Eye (tissue), 1 donor: ENCODE measurements around the gene OPRM1.
"Not testable (repeated sequence)": the region's sequence is repeated elsewhere in the genome, so short reads cannot be mapped to it uniquely, and the experiment has no call there.

Experiments
- DNase-seq: peaks from one replicate; pipeline ENCODE4 v3.0.0-alpha.2; 2015

OPRM1 gene

DNA sequence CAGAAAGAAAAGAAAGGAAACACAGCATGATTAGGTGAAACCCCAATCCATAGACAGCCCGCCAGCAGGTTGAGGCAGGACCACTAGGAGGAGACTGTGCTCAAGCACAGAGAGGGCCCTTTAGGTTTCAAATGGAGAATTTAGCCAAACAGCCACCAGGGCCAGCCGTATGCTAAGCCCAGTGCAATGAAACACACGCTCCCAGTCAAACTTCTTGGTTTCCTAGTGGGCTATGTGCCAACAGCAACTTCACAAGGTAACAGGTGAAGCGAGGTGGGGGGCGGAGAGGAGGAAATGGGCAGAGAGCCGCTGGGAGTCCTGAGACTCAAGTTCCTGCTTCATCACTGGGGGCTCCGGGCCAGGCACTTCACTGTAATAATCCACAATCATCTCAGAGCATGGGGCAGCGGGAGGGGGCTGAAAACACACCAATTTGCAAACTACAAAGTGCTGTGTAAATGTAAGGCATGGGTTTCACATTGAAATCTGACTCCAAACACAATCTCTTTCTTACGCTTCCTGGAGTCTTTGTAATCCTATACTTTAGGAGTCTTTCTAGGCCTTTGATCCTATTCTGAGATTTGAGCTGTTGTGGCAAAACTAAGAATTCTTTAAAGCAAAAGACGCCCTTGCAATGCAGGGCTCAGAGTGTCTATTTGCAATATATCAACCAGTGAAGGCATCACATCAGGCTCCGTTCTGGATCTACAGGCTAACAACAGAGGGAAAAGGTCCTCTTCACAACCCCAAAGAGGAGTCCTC lies 117.3 kb downstream of the OPRM1 start:
- DNase-seq = peak; percentile 22

DNA sequence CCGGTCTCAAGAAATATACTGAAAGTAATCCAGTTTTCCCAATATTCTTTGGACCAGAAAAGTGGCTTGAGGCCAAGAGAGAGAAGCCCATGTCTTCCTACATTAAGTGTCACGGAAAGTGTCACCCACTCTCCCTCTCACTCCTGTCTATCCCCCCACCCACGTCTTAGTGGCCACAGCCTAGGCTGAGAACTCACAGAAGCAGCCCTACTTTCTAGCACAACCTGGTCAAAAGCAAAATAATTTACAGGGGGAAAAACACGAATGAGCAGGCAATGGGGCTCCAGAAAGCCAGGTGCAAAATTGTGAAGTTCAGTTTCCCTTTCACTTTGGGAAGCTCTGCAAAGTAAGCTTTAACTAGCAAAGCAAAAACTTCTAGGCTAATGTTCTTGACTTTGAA lies 118.0 kb downstream of the OPRM1 start:
- no peak for DNase-seq

DNA sequence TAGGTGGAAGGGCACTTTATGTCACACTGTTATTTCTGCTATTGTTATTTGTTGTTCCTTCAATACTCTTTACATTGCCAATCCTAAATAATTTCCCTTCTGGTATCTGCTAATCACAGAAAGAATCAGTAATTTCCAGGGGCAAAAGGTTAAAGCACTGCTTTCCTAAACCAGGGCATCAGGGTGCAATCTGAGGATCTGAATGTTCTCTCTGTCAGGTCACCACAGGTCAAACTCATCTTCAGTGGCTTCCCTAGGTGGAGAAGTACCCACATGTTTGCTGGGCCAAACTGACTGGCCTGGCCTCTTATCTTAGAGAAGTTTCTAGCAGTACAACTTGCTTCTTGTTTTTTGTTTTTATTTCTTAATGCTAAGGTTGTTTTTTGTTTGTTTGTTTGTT lies 118.7 kb downstream of the OPRM1 start:
- DNase-seq = no peak

DNA sequence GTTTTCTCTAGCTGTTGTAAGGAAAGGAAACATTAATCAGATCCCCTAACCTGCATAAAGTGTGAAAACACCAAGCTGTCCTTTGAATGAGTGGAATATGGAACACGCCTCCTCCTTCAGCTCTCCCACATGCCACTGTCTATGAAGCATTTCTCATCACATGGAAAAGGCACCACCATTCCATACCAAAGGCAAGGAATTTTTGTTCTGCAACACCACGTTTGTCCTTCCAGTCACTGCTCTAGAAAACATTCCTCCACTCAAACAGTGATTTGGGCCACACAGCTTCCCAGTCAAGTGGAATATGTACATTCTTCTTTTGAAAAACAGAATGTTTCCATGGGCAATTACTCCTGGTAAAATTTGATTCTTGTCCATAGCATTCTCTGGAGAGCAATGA lies 120.1 kb downstream of the OPRM1 start:
- DNase-seq = no peak

DNA sequence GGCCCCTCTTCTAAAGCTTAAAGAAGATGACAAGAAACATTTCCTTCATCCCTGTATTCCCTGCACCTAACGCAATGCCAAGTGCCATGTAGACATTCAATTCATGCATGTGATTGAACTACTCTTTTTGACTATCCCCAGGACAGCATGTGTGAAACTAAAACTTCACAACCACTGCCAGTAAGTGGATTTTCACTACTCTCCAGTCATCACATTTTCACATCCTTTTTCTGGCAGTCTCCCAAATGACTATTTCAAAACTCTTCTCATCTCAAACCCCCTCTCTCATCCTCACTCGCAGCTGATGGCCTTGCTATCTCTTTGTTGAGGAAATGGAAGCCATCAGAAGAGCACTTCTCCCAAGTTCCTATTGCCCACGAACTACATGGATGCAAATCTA lies 122.6 kb downstream of the OPRM1 start:
- DNase-seq = no peak

DNA sequence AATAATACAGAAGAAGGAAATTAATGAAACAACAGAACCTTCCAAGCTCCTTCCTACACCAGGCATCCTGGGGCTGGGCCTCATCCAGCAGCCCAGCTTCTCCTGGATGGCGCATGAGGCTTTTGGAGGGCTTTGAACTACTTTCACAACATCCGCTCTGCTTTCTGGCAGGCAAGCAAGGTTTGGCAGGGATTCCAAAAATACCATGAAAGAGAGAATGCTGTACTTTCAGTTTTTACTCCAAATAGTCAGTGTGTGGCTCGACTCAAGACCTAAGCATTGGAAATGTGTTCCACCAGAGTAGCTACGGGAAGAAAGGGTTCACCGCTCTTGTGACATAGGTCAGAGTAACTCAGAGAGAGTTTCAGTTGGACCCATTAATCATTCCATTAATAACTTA lies 125.4 kb downstream of the OPRM1 start:
- peak; percentile 25 for DNase-seq

DNA sequence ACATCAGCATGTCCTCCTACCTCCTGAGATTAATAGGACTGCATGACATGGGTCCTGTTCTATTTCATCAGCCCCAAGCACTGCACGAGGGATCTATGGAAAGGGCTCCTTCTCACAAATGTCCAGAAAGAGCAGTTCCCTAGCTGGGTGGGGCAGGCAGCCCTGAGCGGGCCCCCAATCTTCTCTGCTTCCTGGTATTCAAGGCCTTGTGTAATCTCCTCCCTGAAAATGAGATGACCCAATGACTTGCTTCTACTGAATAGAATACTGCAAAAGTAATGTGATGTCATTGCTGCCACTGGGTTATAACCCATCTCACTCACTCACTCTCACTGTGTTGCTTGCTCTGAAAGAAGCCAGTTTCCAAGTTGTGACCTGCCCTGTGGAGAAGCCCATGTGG lies 126.4 kb downstream of the OPRM1 start:
- no peak for DNase-seq

DNA sequence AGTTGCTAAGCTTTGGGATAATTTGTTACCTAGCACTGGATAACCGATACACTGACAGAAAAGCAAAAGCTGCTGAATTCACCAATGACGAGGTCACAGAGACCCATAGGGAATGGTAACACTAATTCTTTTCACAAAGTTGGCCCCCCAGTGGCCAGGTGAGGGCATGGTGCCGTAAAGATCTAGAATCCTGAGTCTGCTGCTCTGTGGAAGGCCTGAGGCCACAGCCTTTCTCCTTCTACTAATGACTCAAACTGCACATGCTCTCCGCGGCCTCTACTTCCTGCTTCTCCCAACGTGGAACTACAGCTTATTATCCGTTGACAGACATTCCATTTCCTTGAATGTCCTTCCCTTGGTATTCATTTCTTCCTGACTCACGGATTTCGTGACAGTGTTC lies 127.1 kb downstream of the OPRM1 start:
- no peak for DNase-seq

DNA sequence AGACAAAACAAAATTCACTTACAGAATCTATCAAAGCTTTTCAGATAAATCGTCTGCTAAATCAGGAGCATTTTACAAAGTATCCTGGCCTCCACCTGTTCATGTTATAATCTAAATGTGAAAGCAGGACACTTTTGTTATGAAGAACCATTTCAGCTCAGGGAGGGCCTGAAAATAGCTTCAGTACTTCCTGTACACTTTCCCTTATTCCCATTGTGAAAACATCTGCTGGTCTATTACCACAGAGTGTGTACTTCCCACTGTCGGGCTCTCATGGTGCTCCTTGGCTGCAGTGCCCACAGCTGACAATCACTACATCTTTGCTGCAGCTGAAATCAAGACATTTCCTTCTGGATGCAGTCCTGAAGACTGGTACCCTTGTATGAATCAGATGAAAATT lies 128.1 kb downstream of the OPRM1 start:
- no peak for DNase-seq

DNA sequence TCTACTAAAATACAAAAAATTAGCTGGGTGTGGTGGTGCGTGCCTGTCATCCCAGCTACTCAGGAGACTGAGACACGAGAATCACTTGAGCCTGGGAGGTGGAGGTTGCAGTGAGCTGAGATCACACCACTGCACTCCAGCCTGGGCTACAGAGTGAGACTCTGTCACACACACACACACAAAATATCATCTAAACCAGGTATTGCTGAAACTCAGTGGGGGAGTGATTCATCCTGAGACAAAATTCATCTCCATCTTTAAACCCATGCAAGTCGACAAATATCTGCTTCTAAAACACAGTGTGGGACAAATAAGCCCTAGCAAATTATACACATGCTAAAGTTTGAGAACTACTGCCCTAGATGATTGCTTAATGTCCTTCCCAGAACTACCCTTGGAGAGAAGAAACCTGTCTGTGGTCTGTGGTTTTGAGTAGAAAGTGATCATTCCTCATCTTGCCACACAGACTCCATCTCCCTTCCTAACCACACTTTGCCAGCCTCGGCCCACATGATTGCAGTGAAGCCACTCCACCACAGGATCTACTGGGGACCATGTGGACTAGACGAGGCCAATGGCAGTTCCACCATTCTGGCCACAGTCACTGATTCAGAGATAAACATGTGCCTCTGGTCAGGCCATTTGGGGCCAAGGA lies 130.3 kb downstream of the OPRM1 start:
- DNase-seq = no peak

DNA sequence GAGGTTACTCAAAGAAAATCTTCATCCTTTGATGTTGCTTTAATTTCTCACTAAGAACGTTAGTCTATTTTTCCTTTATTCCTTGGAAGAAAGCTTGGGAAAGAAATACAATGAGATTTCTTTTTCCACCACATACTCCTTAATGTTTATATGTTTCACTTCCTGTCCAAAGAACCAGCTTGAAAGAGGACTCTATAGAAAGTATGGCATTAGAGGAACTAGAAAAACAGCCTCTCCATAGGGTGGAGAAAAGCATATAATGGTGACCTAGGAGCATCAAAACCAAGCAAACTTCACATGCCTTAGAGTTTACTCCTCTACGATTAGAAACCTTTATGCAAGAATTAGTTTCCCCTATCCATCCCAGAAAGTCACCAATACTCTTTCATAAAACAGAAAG lies 131.1 kb downstream of the OPRM1 start:
- no peak for DNase-seq

DNA sequence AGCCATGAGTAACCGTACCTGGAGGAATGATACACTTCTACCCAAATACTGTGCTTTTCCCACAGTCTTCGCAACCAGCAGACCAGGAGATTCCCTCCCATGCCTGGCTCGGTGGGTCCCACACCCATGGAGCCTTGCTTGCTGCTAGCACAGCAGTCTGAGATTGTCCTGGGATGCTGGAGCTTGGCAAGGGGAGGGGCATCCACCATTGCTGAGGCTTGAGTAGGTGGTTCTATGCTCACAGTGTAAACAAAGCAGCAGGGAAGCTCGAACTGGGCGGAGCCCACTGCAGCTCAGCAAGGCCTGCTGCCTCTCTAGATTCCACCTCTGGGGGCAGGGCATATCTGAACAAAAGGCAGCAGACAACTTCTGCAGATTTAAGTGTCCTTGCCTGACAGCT lies 133.4 kb downstream of the OPRM1 start:
- not testable (repeated sequence) for DNase-seq

DNA sequence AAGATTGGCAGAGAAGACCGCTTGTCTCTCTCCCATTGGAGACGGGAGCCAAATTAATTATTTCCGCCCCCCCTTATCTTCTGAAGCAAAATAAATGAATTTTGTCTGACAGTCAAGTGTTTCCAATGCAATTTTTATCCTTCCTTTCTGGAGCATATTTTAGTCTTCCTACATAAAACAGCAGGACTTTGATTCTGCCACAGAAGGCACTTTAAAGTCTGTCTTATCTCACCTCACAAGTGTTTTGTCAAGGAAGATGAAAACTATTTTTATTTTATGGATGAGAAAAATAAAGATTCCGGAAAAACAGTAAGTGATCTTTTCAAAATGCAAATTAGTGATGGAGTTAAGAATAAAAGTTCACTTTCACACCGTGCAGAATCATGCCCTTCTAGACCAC lies 140.4 kb downstream of the OPRM1 start:
- no peak for DNase-seq

DNA sequence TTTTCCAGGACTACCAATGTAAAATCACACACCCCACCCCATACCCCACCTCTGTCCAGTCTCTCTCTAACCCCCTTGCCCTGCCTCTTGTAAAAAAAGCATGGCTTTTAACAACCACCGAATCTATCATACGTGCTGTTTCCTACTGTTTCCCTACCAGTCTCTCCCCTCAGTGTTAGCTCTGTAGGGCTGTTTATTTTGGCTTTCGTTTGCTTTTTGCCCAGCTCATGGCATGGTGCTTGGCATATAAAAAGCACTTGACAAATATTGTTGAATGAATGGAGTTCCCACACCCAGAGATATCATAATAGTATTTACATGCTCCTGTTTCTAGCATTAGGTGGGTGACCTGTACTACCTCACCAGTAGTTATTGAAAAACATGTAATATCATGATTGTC lies 148.2 kb downstream of the OPRM1 start:
- DNase-seq = no peak

DNA sequence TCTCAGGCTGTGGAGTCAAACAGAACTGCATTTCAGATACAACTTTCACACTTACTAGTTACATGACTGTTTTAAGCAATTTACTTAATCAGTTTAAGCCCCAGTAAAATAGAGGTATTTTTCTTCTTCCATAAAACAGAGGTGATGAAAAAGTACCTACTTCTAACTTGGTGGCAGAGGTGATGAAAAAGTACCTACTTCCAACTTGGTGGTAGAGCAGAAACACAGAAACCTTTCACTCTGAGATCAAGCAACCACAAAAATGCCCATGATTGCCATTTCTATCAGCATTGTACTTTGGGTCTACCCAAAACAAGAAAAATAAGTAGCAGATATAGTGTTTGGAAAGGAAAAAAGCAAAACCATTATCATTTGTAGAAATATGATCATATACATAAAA lies 148.7 kb downstream of the OPRM1 start:
- no peak for DNase-seq

DNA sequence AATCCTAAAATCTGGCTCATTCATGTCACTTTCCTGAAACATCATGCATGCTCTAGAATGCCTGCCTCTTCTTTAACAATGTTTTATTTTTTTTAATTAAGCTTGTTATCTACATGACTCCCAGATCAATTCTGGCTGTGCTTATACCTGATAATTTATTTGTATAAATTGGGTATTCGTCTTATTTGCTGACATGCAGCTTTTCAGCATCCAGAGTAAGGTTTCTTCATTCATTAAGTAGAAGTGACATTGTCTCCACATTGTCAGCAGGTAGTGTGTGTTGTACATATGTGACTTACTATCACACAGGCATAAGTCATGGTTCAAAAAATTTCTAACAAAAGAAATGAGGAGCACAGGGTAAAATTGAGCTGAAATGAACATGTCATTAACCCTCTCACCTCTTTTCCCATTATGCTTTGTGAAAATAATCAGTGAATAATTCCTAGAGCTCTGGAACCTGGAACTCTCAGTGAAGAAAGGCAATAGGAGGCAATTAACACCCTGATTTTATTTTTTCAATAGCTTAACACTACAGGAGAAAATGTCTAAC lies 157.4 kb downstream of the OPRM1 start:
- peak; percentile 6 for DNase-seq

DNA sequence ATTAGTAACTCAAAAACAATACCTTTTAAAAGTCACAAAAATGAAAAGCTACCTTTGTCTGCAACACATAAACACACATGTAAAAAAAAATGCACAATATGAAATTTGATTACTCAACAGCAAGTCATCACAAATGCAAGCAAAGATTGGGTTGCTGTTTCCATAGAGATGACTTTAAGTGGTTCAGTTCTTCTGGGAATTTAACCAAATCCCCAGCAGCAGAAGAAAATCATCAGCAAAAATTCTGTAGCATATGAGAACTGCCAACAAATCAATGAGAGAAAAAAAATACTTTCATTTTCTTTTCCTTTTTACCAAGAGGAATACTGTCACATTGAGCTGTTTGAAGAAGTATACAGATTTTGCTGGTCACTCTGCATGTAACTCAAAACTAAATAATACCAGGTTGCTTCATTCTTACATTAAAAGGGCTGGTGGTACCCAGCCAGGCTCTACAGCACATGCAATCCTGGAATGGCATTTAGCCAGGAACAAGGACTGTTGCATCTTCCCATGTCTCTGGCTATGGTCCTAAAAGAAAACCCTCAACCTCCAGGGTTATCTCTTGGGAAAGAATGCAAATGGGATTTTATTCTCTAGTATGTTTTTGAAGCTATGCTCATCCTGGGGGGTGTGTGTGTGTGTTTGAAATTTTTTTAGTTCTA lies 158.3 kb downstream of the OPRM1 start:
- DNase-seq = peak; percentile 56

DNA sequence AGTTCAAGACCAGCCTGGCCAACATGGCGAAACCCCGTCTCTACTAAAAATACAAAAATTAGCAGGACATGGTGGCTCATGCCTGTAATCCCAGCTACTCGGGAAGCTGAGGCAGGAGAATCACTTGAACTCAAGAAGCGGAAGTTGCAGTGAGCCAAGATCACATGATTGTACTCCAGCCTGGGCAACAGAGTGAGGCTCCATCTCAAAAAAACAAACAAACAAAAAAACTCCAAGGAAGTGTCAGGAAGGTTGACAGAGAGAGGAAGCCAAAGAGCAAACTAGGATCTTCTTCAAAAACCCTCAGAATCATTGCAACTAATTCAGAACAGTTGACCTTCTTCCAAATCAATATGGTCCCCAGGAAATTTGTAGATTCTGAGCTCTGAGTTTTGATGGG lies 162.6 kb downstream of the OPRM1 start:
- not testable (repeated sequence) for DNase-seq

DNA sequence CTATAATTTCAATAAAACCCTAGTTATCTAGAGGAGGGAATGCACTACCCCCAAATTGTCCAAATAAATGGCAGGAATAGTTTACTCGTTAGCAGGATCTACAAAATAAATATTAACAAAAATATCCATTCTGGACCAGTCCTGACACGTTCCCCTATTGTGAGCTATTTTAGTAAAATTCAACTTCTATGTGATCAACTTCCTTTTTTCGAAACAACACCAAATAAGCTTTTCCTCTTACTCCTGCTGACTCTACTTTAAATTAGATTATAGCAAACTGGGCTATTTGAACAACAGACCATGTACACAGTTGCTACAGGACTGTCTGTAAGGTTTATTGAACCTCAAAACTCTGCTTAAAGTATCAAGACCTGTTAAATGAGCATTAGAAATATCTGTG lies 163.3 kb downstream of the OPRM1 start:
- DNase-seq = no peak

DNA sequence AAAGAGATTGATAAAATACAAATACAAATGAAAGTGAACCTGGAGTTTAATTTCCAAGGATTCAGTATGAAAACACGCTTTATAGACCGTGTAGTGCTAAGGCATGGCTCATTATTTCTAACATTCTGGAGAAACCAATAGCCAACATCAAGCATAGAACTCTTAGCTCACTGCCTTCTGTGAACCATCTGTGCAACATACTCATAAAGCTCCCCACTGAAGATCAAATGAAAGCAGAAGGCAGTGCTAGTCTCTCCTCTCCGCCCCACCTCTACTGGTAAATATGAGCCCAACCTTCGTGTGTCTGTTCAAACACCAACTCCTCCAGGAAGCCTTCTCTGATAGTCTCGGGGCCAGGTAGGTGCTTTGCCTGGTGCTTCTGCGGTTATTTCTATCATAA lies 163.9 kb downstream of the OPRM1 start:
- no peak for DNase-seq

DNA sequence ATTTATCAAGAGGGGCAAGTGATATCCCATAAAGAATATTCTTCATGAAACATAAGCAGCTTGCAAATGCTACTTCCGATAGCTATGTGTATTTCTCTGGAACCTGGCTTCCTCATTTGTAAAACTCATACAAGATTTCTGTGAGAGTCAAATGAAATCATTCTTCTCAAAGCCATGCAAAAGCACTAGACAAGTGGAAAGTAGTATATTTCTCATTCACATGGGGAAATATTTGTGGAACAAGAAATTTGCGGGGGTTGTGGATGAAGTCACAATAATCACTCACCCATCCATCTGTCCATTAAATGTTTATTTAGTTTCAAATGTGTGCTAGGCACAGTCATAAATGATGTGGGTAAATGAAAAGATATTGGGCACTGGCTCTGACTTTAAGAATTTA lies 167.1 kb downstream of the OPRM1 start:
- DNase-seq = no peak

DNA sequence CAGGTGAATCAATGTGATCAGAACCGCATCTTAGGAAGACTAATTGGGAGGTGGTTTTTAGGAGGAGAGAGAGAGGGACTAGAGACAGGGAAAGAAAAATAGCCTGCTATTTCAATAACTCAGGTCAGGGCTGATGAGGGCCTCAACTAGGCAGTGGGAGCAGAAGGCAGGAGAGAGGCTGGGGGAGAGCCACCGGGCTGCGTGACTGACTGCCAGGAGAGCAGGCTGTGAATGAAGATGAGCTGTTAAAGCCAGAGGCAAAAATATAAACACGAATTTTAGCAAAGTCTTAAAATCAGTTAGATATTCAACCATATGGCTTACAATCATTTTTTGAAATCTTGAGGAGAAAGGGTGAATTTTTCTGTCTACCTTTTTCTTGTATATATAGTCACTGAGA lies 168.0 kb downstream of the OPRM1 start:
- DNase-seq = no peak

DNA sequence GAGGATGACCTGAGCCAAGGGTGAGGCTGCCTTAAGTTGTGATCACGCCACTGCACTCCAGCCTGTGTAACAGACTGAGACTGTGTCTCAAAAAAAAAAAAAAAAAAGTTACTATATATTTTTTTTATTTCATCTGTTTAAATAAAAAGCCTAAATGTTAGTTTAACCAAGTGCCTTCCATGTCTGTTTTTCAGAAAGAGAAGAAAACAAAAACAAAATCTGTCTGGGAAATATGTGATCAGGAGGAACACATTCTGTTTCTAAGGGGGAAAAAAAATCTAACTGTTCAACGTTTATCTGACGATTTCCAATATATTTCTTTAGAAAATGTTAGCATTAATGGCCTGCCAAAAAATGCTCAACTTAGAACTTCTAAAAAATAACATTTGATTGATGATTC lies 170.5 kb downstream of the OPRM1 start:
- DNase-seq = no peak

DNA sequence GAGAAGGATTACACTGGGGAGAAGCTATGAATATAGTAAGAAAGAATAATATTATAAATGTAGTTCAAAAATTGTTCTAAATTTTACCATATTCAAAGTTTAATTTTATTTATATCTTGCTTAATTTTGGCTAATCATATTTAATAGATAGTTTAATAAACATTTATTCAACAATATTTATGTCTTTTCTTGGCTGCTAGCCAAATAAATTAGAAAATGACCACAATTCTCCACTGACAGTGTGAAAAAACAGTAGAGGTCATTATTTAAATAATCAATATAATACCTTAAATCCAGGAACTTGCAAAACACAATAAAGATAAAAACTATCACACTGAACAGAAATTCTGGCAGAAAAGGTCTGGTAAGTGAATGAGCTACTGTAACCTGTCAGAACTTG lies 171.6 kb downstream of the OPRM1 start:
- DNase-seq = no peak
